Transverse colon (tissue), 4 donors: ENCODE measurements around the gene MYDGF. TPM values are rescaled to one million over a fixed set of nuclear protein-coding genes. Genes with fewer than 3 reads are reported as not detected.

Experiments
- DNase-seq: peaks from one replicate; pipeline ENCODE4 v3.0.0-alpha.2; 2019
- H3K27ac ChIP-seq, 4 donors: fragments of 200-600 bp; sonication (generic); 2 replicates each; pipeline ENCODE4 v1.5.1; 2016 to 2018; ENCODE audit warnings: inconsistent platforms in 4 of 4
- H3K27me3 ChIP-seq: fragments of 200-600 bp; sonication (generic); 2 replicates; pipeline ENCODE4 v1.5.1; 2017; ENCODE audit warnings: inconsistent platforms
- H3K36me3 ChIP-seq, 4 donors: fragments of 200-600 bp; sonication (generic); 2 replicates each; pipeline ENCODE4 v1.5.1; 2017 to 2019; ENCODE audit warnings: inconsistent platforms in 4 of 4
- H3K4me1 ChIP-seq, 4 donors: fragments of 200-600 bp; sonication (generic); 2 replicates each; pipeline ENCODE4 v1.5.1; 2017 to 2020; ENCODE audit warnings: inconsistent platforms in 4 of 4
- H3K4me3 ChIP-seq, 4 donors: fragments of 200-600 bp; sonication (generic); 1 replicate in 1 of 4; 2 replicates in 3 of 4; pipeline versions ENCODE4 v1.5.1 to v1.6.1; 2017 to 2019; ENCODE audit warnings: inconsistent platforms in 4 of 4
- H3K9me3 ChIP-seq, 2 donors: fragments of 200-600 bp; sonication (generic); 2 replicates each; pipeline ENCODE4 v1.5.1; 2017 to 2019; ENCODE audit warnings: inconsistent platforms in 2 of 2
- CTCF ChIP-seq, 5 experiments: fragments of 200-600 bp in 3 of 5; fragments of 450-650 bp in 2 of 5; sonication (generic) in 3 of 5; IDR thresholded peaks; 1 replicate in 2 of 5; 2 replicates in 3 of 5; pipeline ENCODE4 v1.5.1; 2016 to 2017; ENCODE audit warnings: antibody characterized with exemption in 5 of 5, inconsistent platforms in 3 of 5, mild to moderate bottlenecking in 2 of 5, moderate library complexity in 1 of 5
- EP300 ChIP-seq: sonication (generic); formaldehyde crosslinking; IDR thresholded peaks from one replicate; pipeline ENCODE4 v1.6.1; 2017; ENCODE audit warnings: antibody characterized with exemption, low read depth
- POLR2A ChIP-seq: fragments of 450-650 bp; IDR thresholded peaks from one replicate; pipeline ENCODE4 v1.6.1; 2016; ENCODE audit warnings: antibody characterized with exemption, mild to moderate bottlenecking, moderate library complexity
- POLR2AphosphoS5 ChIP-seq, 3 donors: sonication (generic); formaldehyde crosslinking; IDR thresholded peaks; one replicate each; pipeline ENCODE4 v1.6.1; 2016; ENCODE audit warnings: antibody characterized with exemption in 3 of 3
- WGBS, 2 donors: methylation state at CpG; one replicate each; pipeline ENCODE4 v1.1.5; 2018; ENCODE audit warnings: low coverage in 1 of 2; 5-methylcytosine and 5-hydroxymethylcytosine counted together
- in situ Hi-C, 4 donors: fragments of 200-750 bp; cut with MboI; loops; one replicate each; pipeline versions ENCODE4 v1.15.0 to v1.15.1; 2017; ENCODE audit warnings: low sequenced_read_pairs in 3 of 4, low pct_ligation_motif_present in 1 of 4, low pct_unique_long_range_greater_than_20kb in 1 of 4
- intact Hi-C: fragments of 100-400 bp; cut with DNase I; formaldehyde crosslinking; loops from one replicate; pipeline ENCODE4 v1.15.1; 2023; ENCODE audit warnings: low total_unique reads
- total RNA-seq, 4 donors: library from RNA; depleted of rRNA; stranded (reverse); fragments of >200 nt; gene quantifications; one replicate each; pipeline ENCODE4 v1.1.0, GENCODE V29; 2016

Gene MYDGF
- total RNA-seq, 4 donors from 2014 or later = 3.6 to 44.5 (median 22.0) TPM

GRCh38 chr19:4639531-4640246, 30.5 kb downstream of the MYDGF start:
- no peaks in the 10 kb centered on the region for H3K36me3 ChIP-seq
- intact Hi-C loops (loop anchor here (5.0 kb wide), 2 partner anchors 62 to 82 kb away; partner anchors contain the start of gene SEMA6B), in situ Hi-C loops (no loop called here)
- no peaks in the 10 kb centered on the region for H3K9me3 ChIP-seq
- DNase-seq = peak; percentile 34
- 9% methylated on average over 20 of the region's 39 CpGs; no CpG with 5 or more reads in 1 of the 2 donors for WGBS, 2 donors
- peaks cover 18 to 41% (median 33%) of the 10 kb centered on the region in 4 donors for H3K4me1 ChIP-seq
- peaks cover 9% of the 10 kb centered on the region for H3K27me3 ChIP-seq
- TF ChIP-seq POLR2A (no peak), POLR2AphosphoS5 (IDR thresholded peaks at IDR 0.05) (peak in 2 of 3 donors; percentile 25 to 28), CTCF (IDR thresholded peaks at IDR 0.05) (no peak)
- peak overlapping the region; percentile 78 to 89 (median 82) for H3K27ac ChIP-seq
- H3K4me3 ChIP-seq = peak overlapping the region; percentile 68 to 84 (median 73)

- peak within 1 kb of the TSS; percentile 68 to 84 (median 73) for H3K4me3 ChIP-seq
- WGBS, 2 donors = 2 to 13% methylated on average over 3 to 31 of the region's 49 CpGs
- H3K36me3 ChIP-seq = no peaks in the 10 kb centered on the region
- H3K9me3 ChIP-seq = no peaks in the 10 kb centered on the region
- TF ChIP-seq CTCF (IDR thresholded peaks at IDR 0.05) (no peak), POLR2AphosphoS5 (IDR thresholded peaks at IDR 0.05) (peak in 1 of 3 donors; percentile 3)
- peaks cover 18 to 41% (median 33%) of the 10 kb centered on the region in 4 donors for H3K4me1 ChIP-seq
- DNase-seq = peak; percentile 99
- peaks cover 12% of the 10 kb centered on the region for H3K27me3 ChIP-seq
- intact Hi-C loops = loop anchor here (5.0 kb wide), 2 partner anchors 62 to 82 kb away; partner anchors contain the start of gene SEMA6B
- peak within 1 kb of the TSS; percentile 78 to 89 (median 86) for H3K27ac ChIP-seq
- in situ Hi-C loops = no loop called here
These were observed 31.2 kb downstream of the MYDGF start, which contains the start of gene TNFAIP8L1 for GRCh38 chr19:4638828-4639530. TNFAIP8L1 (plus strand) TSS chr19:4639516; CDS start chr19:4651870, 12,354 bp downstream.

DNA sequence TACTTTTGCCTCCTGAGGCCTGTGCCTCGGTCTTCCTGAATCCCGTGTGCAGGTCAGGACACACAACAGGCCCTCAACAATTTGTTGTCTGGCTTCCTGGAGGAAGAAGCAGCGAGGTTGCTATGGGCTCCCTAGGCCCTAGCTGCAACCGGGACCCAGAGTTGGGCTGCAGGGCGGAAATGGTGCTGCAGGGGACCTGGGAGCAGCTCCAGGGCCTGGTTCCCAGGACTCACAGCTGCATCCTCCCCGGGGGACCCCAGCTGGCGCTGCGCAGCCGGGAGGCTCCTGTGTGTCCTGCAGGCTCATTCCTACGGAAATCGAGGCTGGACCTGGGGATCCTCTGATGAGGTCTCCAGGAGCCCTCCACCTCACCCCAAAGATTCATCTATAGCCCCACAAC, 31.8 kb downstream of the MYDGF start:
- 81 to 100% methylated on average over 1 to 11 of the region's 11 CpGs for WGBS, 2 donors
- no peaks in the 10 kb centered on the region for H3K9me3 ChIP-seq
- intact Hi-C loops (loop anchor here (5.0 kb wide), 2 partner anchors 61 to 81 kb away; partner anchors contain the start of gene SEMA6B), in situ Hi-C loops (no loop called here)
- no peak for DNase-seq
- H3K27me3 ChIP-seq = peaks cover 12% of the 10 kb centered on the region
- no peaks in the 10 kb centered on the region for H3K36me3 ChIP-seq
- peak overlapping the region in 1 of 4 donors; percentile 84 for H3K4me3 ChIP-seq
- H3K4me1 ChIP-seq = peaks cover 18 to 44% (median 34%) of the 10 kb centered on the region in 4 donors
- no peak for TF ChIP-seq POLR2A
- TF ChIP-seq POLR2AphosphoS5 (IDR thresholded peaks at IDR 0.05) = no peak
- no peak for TF ChIP-seq EP300
- TF ChIP-seq CTCF (IDR thresholded peaks at IDR 0.05) = no peak
- H3K27ac ChIP-seq = peak overlapping the region; percentile 78 to 88 (median 86)

DNA sequence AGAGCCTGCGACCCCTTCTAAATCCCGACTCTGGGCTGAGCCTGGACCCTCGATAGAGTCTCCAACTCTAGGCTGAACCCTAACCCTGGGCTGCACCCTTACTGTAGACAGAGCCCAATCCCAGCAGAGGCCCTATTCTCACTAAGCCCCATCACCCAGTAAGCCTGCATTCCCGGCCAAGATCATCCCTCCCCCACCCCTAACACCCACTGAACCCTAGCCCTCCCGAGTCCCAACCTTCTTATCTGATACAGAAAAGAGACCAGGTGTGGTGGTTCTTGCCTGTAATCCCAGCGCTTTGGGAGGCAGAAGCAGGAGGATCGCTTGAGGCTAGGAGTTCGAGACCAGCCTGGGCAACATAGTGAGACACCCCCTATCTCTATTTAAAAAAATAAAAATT, 33.4 kb downstream of the MYDGF start:
- Histone ChIP-seq H3K9me3 (no peaks in the 10 kb centered on the region), H3K4me3 (peak overlapping the region in 1 of 4 donors; percentile 48), H3K36me3 (no peaks in the 10 kb centered on the region), H3K27me3 (peaks cover 12% of the 10 kb centered on the region), H3K27ac (no peak overlapping the region), H3K4me1 (peaks cover 18 to 45% (median 34%) of the 10 kb centered on the region in 4 donors)
- TF ChIP-seq EP300 (no peak), CTCF (IDR thresholded peaks at IDR 0.05) (no peak), POLR2A (no peak), POLR2AphosphoS5 (IDR thresholded peaks at IDR 0.05) (no peak)
- WGBS, 2 donors = 66% methylated on average over 5 of the region's 8 CpGs; no CpG with 5 or more reads in 1 of the 2 donors
- DNase-seq = no peak
- intact Hi-C loops (loop anchor here (5.0 kb wide), 2 partner anchors 59 to 79 kb away; partner anchors contain the start of gene SEMA6B), in situ Hi-C loops (no loop called here)
